D721Med (cell line): Measurements from ENCODE around the gene CLEC4D.

Experiments
- DNase-seq: peaks from one replicate; pipeline ENCODE4 v3.0.0; 2011; ENCODE audit warnings: low spot score; ENCODE audit not compliant: insufficient read length
- FAIRE-seq: peaks from 2 replicates; lab custom pipeline; 2011; peaks lifted over from hg19 to GRCh38; lab: Jason Lieb, UNC
- TF ChIP-seq, protein P1 (sequence below): IDR thresholded peaks from 2 replicates; pipeline ENCODE4 v1.5.1; 2012; ENCODE audit warnings: mild to moderate bottlenecking, control low read depth; ENCODE audit not compliant: insufficient read depth; ENCODE audit errors: missing control alignments

The CLEC4D gene

DNA sequence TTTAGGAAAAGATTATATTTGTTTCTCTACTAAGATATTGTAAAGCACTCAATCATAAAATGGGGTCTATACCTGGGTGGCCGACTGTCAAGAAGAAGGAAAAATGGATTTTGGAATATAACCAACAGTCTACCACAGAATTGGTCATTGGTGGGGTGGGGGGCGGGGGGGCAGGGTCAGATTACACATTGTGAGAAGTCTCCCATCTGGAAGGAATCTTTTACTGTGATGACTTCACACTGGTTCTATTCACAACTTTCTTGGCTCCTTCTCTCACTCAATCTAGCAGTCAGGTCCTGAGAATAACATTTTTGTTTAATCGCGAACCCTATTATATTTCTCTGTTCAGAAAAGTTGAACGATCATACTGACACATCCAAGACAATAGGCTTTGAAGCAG lies 36.1 kb downstream of the CLEC4D start:
- TF ChIP-seq, protein P1, sequence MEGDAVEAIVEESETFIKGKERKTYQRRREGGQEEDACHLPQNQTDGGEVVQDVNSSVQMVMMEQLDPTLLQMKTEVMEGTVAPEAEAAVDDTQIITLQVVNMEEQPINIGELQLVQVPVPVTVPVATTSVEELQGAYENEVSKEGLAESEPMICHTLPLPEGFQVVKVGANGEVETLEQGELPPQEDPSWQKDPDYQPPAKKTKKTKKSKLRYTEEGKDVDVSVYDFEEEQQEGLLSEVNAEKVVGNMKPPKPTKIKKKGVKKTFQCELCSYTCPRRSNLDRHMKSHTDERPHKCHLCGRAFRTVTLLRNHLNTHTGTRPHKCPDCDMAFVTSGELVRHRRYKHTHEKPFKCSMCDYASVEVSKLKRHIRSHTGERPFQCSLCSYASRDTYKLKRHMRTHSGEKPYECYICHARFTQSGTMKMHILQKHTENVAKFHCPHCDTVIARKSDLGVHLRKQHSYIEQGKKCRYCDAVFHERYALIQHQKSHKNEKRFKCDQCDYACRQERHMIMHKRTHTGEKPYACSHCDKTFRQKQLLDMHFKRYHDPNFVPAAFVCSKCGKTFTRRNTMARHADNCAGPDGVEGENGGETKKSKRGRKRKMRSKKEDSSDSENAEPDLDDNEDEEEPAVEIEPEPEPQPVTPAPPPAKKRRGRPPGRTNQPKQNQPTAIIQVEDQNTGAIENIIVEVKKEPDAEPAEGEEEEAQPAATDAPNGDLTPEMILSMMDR, result no peak
- FAIRE-seq, result no peak
- DNase-seq, result no peak

DNA sequence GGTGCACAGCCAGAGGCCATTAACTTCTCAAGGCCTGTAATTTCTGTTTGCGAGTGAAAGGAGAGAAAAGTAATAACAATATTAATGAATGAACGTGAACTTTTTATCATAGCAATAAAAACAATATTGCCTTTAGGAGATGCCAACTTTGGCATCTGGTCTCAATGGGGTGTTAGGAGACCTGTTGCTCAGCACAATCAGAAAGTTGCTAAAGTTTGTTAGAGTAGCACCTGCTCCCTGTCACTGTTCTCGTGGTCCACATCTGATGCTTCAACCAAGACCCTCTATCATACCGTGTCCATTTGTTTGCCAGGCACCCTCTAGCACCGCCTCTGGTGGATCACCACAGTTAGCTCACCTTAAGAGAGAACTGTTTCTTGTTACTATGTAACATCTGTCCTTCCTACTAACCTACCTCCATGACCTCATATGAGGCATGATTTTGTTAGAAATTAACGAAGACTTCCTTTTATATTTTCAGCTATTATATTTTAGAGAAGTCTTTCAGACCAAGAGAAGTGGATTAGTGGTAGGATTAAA lies 39.9 kb downstream of the CLEC4D start:
- TF ChIP-seq, protein P1, result no peak
- FAIRE-seq, result no peak
- no peak for DNase-seq

DNA sequence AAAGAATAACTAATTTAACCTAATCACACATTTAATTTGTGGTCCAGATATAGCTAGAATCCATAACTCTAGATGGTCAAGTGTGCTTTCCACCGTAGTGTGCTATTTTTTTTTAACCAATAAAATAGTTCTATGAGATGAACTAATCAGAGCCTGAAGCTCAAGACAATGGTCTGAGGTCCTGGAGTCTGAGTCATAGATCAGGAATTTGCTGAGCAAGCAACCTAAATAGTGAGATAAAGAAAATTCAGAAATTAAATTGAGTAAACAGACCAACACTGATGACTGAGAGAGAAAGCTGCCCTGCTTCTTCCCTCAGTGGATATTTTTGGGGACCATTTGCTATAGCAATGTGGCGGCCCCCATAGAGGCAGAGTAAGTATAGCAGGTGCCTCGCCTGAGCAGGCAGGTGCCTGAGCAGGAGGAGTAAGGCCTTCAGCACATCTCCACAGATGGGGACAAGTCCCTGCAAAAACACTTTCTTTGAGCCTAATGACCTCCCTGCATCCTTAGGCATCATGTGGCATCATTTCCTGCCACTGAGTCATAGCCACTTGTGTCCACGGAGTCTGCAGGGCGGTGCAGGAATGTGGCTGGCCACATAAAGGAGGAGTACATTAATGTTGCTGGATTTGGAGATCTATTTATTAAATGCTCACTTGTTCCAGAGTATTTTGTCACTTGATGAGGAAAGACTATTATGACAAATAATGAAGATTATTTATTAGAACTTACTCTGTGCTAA lies 41.3 kb downstream of the CLEC4D start:
- DNase-seq (no peak), FAIRE-seq (no peak)
- TF ChIP-seq, protein P1, result no peak

DNA sequence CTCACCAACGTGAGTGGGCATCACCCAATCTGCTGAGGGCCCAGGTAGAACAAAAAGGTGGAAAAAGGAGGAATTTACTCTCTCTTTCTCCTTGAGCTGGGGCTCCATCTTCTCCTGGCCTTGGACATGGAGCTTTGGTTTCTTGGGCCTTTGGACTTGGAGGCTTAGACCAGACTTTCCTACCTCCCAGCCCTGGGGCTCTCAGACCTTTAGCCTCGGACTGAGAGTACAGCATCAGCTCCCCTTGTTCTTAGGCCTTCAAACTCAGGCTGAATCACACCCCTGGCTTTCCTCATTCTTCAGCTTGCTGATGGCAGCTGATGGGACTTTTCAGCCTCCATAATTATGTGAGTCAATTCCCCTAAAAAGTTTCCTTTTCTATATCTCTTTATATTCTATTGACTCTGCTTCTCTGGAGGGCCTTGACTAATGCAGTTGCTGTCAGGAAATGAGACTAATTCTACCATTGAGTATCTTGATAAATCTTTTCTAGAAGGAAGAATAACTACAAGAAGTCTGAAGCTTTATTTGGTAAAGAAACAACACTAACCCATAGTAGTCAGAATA lies 43.3 kb downstream of the CLEC4D start:
- DNase-seq (no peak), FAIRE-seq (no peak)
- TF ChIP-seq, protein P1, result no peak

DNA sequence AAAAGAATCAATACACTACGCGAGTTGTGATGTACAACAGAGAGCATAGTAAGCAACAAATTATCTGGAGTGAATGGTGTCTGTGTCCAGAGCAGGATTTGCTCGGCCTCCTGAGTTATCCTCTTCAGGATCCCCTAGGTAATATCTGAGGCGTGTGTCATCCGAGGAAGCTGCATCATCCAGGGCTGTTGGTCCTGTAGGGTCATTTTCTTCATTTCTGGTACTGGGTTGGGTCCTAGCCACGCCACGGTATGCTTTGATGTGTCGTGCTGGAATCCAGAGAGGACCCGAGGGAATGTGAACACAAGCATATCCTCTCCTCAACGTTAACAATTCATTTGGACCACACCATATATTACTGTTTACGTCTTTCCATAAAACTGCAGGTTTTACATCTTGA lies 46.4 kb downstream of the CLEC4D start:
- no peak for DNase-seq
- TF ChIP-seq, protein P1, result no peak
- no peak for FAIRE-seq

DNA sequence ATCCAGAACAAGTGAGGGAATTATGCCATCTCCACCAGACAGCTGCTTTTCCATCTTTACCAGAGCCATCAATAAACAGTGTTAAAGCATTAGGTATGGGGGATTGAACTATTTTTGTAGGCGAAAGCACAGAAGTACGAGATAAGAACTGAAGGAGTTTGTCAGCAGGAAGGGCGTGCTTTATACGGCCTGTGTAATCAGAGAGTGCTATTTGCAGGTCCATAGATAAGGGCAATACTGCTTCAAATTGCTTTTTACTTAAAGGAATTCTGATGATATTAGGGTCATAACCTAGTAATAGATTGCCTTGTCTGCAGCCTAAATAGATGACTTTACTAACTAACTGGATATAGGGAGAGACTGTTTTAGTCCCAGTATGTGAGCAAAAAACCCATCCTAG lies 47.7 kb downstream of the CLEC4D start:
- DNase-seq, result no peak
- TF ChIP-seq, protein P1, result no peak
- no peak for FAIRE-seq

DNA sequence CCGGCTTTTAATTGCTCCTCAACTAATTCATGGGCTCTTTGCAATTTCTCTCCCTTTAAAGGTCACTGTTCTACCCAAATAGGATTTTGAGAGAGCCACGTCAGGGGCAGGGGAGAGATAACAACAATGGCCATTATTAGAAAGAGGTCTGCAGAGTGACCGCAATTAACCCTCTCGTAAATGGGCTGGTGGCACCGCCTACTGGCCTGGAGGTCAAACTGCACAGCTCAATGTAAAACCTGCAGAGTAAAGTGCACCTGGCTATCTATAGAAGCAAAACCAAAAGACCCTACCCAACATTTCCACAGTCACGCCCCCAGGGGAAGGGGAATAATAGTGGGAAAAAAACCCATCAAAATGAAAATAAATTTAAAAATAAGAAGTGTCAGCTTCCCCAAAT lies 49.0 kb downstream of the CLEC4D start:
- DNase-seq (no peak), FAIRE-seq (no peak)
- TF ChIP-seq, protein P1, result no peak
